Osteoblast (primary cell): ENCODE results near the gene SEMA3C. TPM values are rescaled to one million over a fixed set of nuclear protein-coding genes. Genes with fewer than 3 reads are reported as not detected.
A peak's percentile ranks its signal among the peaks of the same experiment; 100 is the strongest.

ENCODE experiments used
- DNase-seq: peaks from one replicate; pipeline ENCODE4 v3.0.0; 2011; ENCODE audit warnings: low spot score, mixed read lengths; ENCODE audit not compliant: insufficient read length; ENCODE audit errors: missing footprints
- H2AFZ ChIP-seq: 2 replicates; pipeline ENCODE4 v1.6.0; 2011; ENCODE audit warnings: mild to moderate bottlenecking, low read length
- H3K27ac ChIP-seq: 2 replicates; pipeline ENCODE4 v1.5.1; 2011; ENCODE audit warnings: mild to moderate bottlenecking, low read depth, low read length, moderate library complexity
- H3K27me3 ChIP-seq: 2 replicates; pipeline ENCODE4 v1.6.0; 2012; ENCODE audit warnings: mild to moderate bottlenecking, control low read depth, inconsistent platforms, low read length, moderate library complexity; ENCODE audit not compliant: insufficient read depth
- H3K36me3 ChIP-seq: 2 replicates; pipeline ENCODE4 v1.5.1; 2011; ENCODE audit warnings: mild to moderate bottlenecking, low read length, control low read depth, moderate library complexity; ENCODE audit not compliant: insufficient read depth
- H3K4me1 ChIP-seq: 2 replicates; pipeline ENCODE4 v1.5.1; 2011; ENCODE audit warnings: mild to moderate bottlenecking, low read length, control low read depth, moderate library complexity; ENCODE audit not compliant: insufficient read depth
- H3K4me2 ChIP-seq: 2 replicates; pipeline ENCODE4 v1.6.0; 2011; ENCODE audit warnings: mild to moderate bottlenecking, low read length; ENCODE audit not compliant: insufficient read depth
- H3K4me3 ChIP-seq: fragments of 200-600 bp; sonication (generic); 3 replicates; pipeline ENCODE4 v1.5.1; 2012; ENCODE audit warnings: mild to moderate bottlenecking, low read length, inconsistent platforms; ENCODE audit not compliant: insufficient read depth
- H3K79me2 ChIP-seq: 2 replicates; pipeline ENCODE4 v1.6.0; 2012; ENCODE audit warnings: mild to moderate bottlenecking, low read length, control low read depth, inconsistent platforms; ENCODE audit not compliant: insufficient read depth
- H3K9me3 ChIP-seq: 2 replicates; pipeline ENCODE4 v1.5.1; 2011; ENCODE audit warnings: low read depth, low read length, control low read depth
- H4K20me1 ChIP-seq: 2 replicates; pipeline ENCODE4 v1.6.0; 2012; ENCODE audit warnings: mild to moderate bottlenecking, low read length, control low read depth; ENCODE audit not compliant: insufficient read depth
- CTCF ChIP-seq: IDR thresholded peaks from 2 replicates; pipeline ENCODE4 v1.5.1; 2011; ENCODE audit warnings: mild to moderate bottlenecking, low read depth, low read length, moderate library complexity; ENCODE audit errors: extremely low read depth
- total RNA-seq: library from RNA; depleted of rRNA; stranded (reverse); fragments of >200 nt; gene quantifications from 2 replicates; pipeline ENCODE4 v1.2.3, GENCODE V29; 2012

SEMA3C gene
- total RNA-seq, 1 donor: 388 TPM

GRCh38 chr7:80881351-80881900 lies 37.4 kb downstream of the SEMA3C start:
- no peak for DNase-seq
- peaks cover 52% of the 10 kb centered on the region for H3K4me1 ChIP-seq
- no peaks in the 10 kb centered on the region for H3K9me3 ChIP-seq
- no peaks in the 10 kb centered on the region for H4K20me1 ChIP-seq
- no peak overlapping the region for H3K4me2 ChIP-seq
- no peak overlapping the region for H3K4me3 ChIP-seq
- H3K27ac ChIP-seq: no peak overlapping the region
- H3K36me3 ChIP-seq: peaks cover 22% of the 10 kb centered on the region
- no peak overlapping the region for H2AFZ ChIP-seq
- TF ChIP-seq CTCF: no peak
- no peaks in the 10 kb centered on the region for H3K27me3 ChIP-seq
- H3K79me2 ChIP-seq: peaks cover 35% of the 10 kb centered on the region

- H3K4me3 ChIP-seq: no peak overlapping the region
- peaks cover 22% of the 10 kb centered on the region for H3K36me3 ChIP-seq
- no peak overlapping the region for H3K4me2 ChIP-seq
- peaks cover 29% of the 10 kb centered on the region for H3K79me2 ChIP-seq
- H2AFZ ChIP-seq: no peak overlapping the region
- no peaks in the 10 kb centered on the region for H3K9me3 ChIP-seq
- DNase-seq: no peak
- no peaks in the 10 kb centered on the region for H4K20me1 ChIP-seq
- H3K4me1 ChIP-seq: peaks cover 43% of the 10 kb centered on the region
- no peaks in the 10 kb centered on the region for H3K27me3 ChIP-seq
- H3K27ac ChIP-seq: no peak overlapping the region
- TF ChIP-seq CTCF: no peak
These were observed 39.0 kb downstream of the SEMA3C start for GRCh38 chr7:80879849-80880248.

- H3K36me3 ChIP-seq: peaks cover 16% of the 10 kb centered on the region
- DNase-seq: no peak
- no peak overlapping the region for H2AFZ ChIP-seq
- no peak overlapping the region for H3K4me3 ChIP-seq
- peak overlapping the region; percentile 25 for H3K27ac ChIP-seq
- peaks cover 17% of the 10 kb centered on the region for H3K4me1 ChIP-seq
- H3K9me3 ChIP-seq: no peaks in the 10 kb centered on the region
- H3K27me3 ChIP-seq: no peaks in the 10 kb centered on the region
- peaks cover 39% of the 10 kb centered on the region for H3K79me2 ChIP-seq
- no peaks in the 10 kb centered on the region for H4K20me1 ChIP-seq
- H3K4me2 ChIP-seq: peak overlapping the region; percentile 4
- TF ChIP-seq CTCF: no peak
These were observed 41.9 kb downstream of the SEMA3C start for GRCh38 chr7:80876894-80877414.

GRCh38 chr7:80875537-80876120 lies 43.2 kb downstream of the SEMA3C start:
- Histone ChIP-seq H4K20me1 (no peaks in the 10 kb centered on the region), H3K9me3 (no peaks in the 10 kb centered on the region)
- no peak for TF ChIP-seq CTCF

More at GRCh38 chr7:80875537-80876120, 43.2 kb downstream of the SEMA3C start:
- H2AFZ ChIP-seq: no peak overlapping the region
- H3K36me3 ChIP-seq: peaks cover 10% of the 10 kb centered on the region
- H3K4me2 ChIP-seq: no peak overlapping the region
- no peak for DNase-seq
- no peak overlapping the region for H3K4me3 ChIP-seq
- H3K27me3 ChIP-seq: no peaks in the 10 kb centered on the region
- H3K4me1 ChIP-seq: peaks cover 17% of the 10 kb centered on the region
- H3K79me2 ChIP-seq: peaks cover 35% of the 10 kb centered on the region
- H3K27ac ChIP-seq: no peak overlapping the region
